ENCODE measurements around the gene PALS2.

The PALS2 gene

DNA sequence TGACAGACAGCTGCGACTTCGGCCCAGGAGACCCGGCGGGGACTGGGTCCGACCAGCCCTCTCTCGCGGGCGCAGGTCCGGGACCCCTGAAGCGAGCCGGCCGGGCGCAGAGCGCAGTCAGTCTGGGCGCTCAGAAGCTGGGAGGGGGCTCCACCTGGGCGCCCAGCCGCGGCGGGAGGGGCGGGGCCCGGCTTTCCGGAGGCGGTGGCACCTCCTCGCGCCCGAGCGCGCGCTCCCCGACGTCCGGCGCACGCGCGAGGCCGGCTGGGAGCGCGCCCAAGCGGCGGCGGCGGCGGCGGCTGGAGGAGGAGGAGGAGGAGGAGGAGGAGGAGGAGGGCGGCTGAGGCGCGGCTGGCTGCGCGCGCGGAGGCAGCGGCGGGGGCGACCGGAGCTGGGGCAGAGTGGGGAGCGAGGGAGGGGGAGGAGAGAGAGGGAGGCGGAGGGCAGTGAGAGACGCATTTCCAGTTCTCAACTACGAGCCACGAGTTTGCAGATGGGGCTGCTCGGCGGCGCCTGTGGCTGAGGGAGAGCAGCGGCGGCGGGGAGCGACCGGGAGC is at the start of gene PALS2:
TSS of gene PALS2 (plus strand) at position 456 of the 557 bp plus-strand sequence. CDS start 50,216 bp downstream, outside the sequence.
- H3K27me3 Mint-ChIP-seq = peaks cover 32% of the 10 kb centered on the region
- peak within 1 kb of the TSS; percentile 86 to 90 for H3K4me3 Mint-ChIP-seq
- peak within 1 kb of the TSS; percentile 68 to 90 for H3K27ac Mint-ChIP-seq
- DNase-seq = peak; percentile 79 to 80
- H3K9me3 Mint-ChIP-seq = no peaks in the 10 kb centered on the region
- ATAC-seq = peak; percentile 72
- peaks cover 23% of the 10 kb centered on the region for H3K4me1 Mint-ChIP-seq

DNA sequence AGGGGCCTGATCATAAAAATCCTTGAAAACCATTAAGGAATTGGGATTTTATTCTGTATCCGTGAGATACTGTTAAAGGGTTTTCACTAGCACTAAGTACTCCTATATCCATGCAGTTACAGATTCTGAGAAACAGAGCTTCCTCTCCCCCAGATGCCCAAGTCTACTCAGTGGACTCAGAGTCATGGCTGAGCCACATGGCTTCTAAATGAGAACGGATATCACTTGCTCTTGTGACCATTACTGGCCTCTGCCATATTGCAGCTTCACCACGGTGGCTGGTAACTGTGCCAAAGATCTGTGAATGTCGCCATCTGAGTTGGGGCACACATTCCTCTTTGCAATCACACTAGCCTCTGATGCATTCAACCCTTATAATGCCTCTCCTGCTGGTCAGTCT is 42.0 kb upstream of the PALS2 start:
- H3K27me3 Mint-ChIP-seq = peaks cover 8% of the 10 kb centered on the region
- DNase-seq = no peak
- H3K4me1 Mint-ChIP-seq = no peaks in the 10 kb centered on the region
- no peak overlapping the region for H3K27ac Mint-ChIP-seq
- H3K9me3 Mint-ChIP-seq = no peaks in the 10 kb centered on the region
- H3K4me3 Mint-ChIP-seq = no peak overlapping the region
- no peak for ATAC-seq

GRCh38 chr7:24536682-24537081 is 36.6 kb upstream of the PALS2 start:
- H3K27ac Mint-ChIP-seq = no peak overlapping the region
- H3K4me3 Mint-ChIP-seq = no peak overlapping the region
- no peak for ATAC-seq
- H3K9me3 Mint-ChIP-seq = no peaks in the 10 kb centered on the region
- H3K27me3 Mint-ChIP-seq = peaks cover under 1% of the 10 kb centered on the region
- DNase-seq = no peak
- no peaks in the 10 kb centered on the region for H3K4me1 Mint-ChIP-seq

DNA sequence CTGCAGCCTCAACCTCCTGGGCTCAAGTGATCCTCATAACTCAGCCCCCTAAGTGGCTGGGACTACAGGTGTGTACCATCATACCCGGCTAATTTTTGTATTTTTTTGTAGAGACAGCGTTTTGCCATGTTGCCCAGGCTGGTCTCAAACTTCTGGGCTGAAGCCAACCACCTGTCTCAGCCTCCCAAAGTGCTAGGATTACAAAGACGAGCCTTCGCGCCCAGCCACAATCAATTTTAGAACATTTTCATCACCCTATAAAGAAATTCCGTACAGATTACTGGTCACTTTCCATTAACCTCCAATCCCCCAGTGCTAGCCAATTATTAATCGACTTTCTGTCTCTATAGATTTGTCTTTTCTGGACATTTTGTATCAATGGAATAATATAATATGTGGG is 32.3 kb upstream of the PALS2 start:
- H3K9me3 Mint-ChIP-seq = no peaks in the 10 kb centered on the region
- H3K27ac Mint-ChIP-seq = no peak overlapping the region
- DNase-seq (no peak), ATAC-seq (no peak)
- H3K4me3 Mint-ChIP-seq = no peak overlapping the region
- H3K4me1 Mint-ChIP-seq = no peaks in the 10 kb centered on the region
- no peaks in the 10 kb centered on the region for H3K27me3 Mint-ChIP-seq

GRCh38 chr7:24545215-24545614 is 28.0 kb upstream of the PALS2 start:
- peaks cover 7% of the 10 kb centered on the region for H3K27me3 Mint-ChIP-seq
- no peak overlapping the region for H3K27ac Mint-ChIP-seq
- H3K9me3 Mint-ChIP-seq = no peaks in the 10 kb centered on the region
- no peak for ATAC-seq
- no peaks in the 10 kb centered on the region for H3K4me1 Mint-ChIP-seq
- H3K4me3 Mint-ChIP-seq = no peak overlapping the region
- DNase-seq = no peak

DNA sequence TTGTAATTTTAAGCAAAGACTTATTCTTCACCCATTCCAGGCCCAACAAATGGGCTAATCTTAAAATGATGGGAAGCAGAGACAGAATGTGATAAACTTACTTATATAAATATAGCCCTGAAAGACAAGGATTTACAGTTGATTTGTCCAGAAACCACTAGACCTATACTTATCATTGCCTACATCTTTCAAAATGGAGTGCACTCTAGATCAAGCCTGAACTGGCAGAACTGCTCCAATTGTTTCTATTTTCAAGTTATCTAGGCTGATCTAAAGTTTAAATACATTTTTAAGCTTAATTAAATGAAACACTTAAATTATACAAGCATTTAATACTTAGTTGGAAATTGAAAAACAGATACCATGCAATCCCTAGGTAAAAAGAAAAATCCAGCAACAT is 24.9 kb upstream of the PALS2 start:
- H3K27me3 Mint-ChIP-seq = peaks cover 7% of the 10 kb centered on the region
- ATAC-seq = no peak
- no peak for DNase-seq

DNA sequence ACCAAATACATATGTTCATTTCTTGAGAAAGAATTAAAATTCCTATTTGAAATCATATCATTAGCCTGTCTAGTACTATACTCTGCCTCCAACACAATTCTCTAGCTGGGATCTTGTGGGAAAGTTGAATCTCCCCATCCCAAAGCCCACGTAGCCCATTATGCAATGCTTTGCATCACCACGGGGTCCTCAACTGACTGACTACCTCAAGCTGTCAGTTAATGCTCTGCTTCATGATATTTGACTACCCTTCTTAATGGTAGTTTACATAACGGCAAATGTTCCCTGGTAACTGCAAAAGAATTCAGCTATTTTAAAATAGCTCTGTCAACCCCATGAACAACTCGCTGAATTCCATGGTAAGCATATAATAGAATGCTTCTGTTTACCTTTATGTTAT is 23.3 kb upstream of the PALS2 start:
- peak overlapping the region in 1 of 2 donors; percentile 80 for H3K27ac Mint-ChIP-seq
- ATAC-seq (no peak), DNase-seq (no peak)
- H3K9me3 Mint-ChIP-seq = no peaks in the 10 kb centered on the region
- H3K27me3 Mint-ChIP-seq = peaks cover 7% of the 10 kb centered on the region
- H3K4me1 Mint-ChIP-seq = no peaks in the 10 kb centered on the region
- no peak overlapping the region for H3K4me3 Mint-ChIP-seq

More for the DNA sequence above, 24.9 kb upstream of the PALS2 start:
- no peaks in the 10 kb centered on the region for H3K9me3 Mint-ChIP-seq
- H3K27ac Mint-ChIP-seq = no peak overlapping the region
- H3K4me3 Mint-ChIP-seq = no peak overlapping the region
- H3K4me1 Mint-ChIP-seq = no peaks in the 10 kb centered on the region

DNA sequence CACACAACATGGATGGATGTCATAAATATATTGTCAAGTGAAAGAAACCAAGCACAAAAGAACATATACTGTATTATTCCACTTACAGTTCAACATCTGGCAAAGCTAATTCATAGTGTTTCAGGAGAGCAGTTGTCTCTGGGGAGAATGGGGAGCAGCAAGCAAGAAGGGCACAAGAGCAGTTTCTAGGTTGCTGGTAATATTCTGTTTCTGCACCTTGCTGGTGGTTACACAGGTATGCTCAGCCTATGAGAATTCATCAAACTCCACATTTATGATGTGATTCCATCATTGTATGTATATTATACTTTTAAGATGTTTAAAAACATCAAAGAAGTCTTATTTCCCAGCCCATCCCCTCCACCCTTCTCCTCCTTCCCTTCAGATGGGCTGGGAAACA is 18.1 kb upstream of the PALS2 start:
- Mint-ChIP-seq H3K4me3 (no peak overlapping the region), H3K4me1 (peaks cover 3% of the 10 kb centered on the region), H3K27me3 (no peaks in the 10 kb centered on the region), H3K27ac (no peak overlapping the region), H3K9me3 (no peaks in the 10 kb centered on the region)
- ATAC-seq (no peak), DNase-seq (no peak)

- Mint-ChIP-seq H3K27ac (no peak overlapping the region), H3K9me3 (no peaks in the 10 kb centered on the region), H3K4me3 (no peak overlapping the region), H3K27me3 (no peaks in the 10 kb centered on the region), H3K4me1 (peaks cover 9% of the 10 kb centered on the region)
- no peak for ATAC-seq
- DNase-seq = no peak
Measured at GRCh38 chr7:24555719-24556118, 17.5 kb upstream of the PALS2 start.

DNA sequence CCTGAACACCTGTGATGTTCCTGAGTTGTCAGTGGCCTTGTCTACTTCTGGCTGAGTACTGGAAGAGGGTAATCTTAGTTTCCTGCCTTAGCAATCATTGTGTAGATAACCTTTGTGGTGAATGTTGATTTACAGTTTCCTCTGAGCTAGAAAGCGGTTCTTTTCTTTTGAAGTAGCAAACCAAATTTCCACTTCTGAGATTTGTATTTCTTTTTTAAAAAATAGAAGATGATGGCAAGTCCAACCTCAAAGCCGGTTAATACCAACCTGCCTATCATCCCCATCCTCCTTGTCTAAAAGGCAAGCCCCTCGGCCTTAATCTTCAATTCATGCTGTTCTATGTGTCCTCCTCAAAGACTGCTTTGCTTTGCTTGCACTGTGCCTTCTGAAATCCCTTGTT is 12.5 kb upstream of the PALS2 start:
- Mint-ChIP-seq H3K27ac (no peak overlapping the region), H3K4me1 (peaks cover 21% of the 10 kb centered on the region), H3K27me3 (no peaks in the 10 kb centered on the region), H3K9me3 (no peaks in the 10 kb centered on the region), H3K4me3 (no peak overlapping the region)
- peak; percentile 83 for ATAC-seq
- no peak for DNase-seq

GRCh38 chr7:24566274-24566673 is 7.0 kb upstream of the PALS2 start:
- DNase-seq (no peak), ATAC-seq (no peak)
- H3K4me3 Mint-ChIP-seq = no peak overlapping the region
- H3K9me3 Mint-ChIP-seq = no peaks in the 10 kb centered on the region
- no peak overlapping the region for H3K27ac Mint-ChIP-seq
- H3K27me3 Mint-ChIP-seq = peaks cover 25% of the 10 kb centered on the region
- peaks cover 7% of the 10 kb centered on the region for H3K4me1 Mint-ChIP-seq

DNA sequence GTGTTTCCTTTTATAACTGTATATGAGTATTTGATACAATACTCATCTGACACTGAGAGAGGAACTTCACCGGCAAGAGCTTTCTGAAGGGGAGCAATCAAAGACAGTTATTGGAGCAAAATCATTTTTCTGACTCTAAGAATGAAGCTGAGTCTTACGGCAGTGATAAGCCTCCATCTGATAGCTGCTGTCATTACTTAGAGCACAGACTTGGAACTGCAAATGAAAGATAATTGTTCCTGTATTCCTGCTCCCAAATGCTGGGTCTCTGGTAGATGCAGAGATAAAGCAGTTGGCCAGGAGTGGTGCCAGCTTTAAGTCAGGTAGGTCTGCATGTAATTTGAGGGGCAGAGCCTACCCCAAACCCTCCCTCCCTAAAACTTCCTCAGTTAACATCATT is 2.3 kb upstream of the PALS2 start:
- H3K4me3 Mint-ChIP-seq = no peak overlapping the region
- no peaks in the 10 kb centered on the region for H3K9me3 Mint-ChIP-seq
- peaks cover 34% of the 10 kb centered on the region for H3K27me3 Mint-ChIP-seq
- no peak overlapping the region for H3K27ac Mint-ChIP-seq
- H3K4me1 Mint-ChIP-seq = peaks cover 16% of the 10 kb centered on the region
- ATAC-seq (no peak), DNase-seq (no peak)

DNA sequence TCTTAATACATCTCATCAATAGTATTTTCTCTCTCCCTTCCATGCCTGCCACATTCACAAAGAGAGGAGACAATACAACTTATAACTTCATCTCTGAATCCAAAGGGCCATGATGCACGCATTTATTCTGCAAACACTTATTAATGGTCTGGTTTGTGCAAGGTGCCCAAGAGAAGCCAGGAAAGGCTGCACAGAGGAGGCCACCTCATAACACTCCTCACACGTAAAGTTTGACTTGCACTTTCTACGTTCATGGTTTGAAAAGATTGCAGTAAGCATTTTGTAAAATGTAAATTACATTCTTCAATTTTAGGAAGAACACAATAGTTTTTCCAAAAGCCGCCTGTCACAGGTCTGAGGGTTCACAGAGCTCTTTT is 1.2 kb upstream of the PALS2 start:
- Mint-ChIP-seq H3K4me3 (peak overlapping the region; percentile 77 to 80), H3K27ac (no peak overlapping the region), H3K4me1 (peaks cover 22% of the 10 kb centered on the region), H3K27me3 (peaks cover 34% of the 10 kb centered on the region), H3K9me3 (no peaks in the 10 kb centered on the region)
- ATAC-seq = peak; percentile 37
- DNase-seq = no peak

DNA sequence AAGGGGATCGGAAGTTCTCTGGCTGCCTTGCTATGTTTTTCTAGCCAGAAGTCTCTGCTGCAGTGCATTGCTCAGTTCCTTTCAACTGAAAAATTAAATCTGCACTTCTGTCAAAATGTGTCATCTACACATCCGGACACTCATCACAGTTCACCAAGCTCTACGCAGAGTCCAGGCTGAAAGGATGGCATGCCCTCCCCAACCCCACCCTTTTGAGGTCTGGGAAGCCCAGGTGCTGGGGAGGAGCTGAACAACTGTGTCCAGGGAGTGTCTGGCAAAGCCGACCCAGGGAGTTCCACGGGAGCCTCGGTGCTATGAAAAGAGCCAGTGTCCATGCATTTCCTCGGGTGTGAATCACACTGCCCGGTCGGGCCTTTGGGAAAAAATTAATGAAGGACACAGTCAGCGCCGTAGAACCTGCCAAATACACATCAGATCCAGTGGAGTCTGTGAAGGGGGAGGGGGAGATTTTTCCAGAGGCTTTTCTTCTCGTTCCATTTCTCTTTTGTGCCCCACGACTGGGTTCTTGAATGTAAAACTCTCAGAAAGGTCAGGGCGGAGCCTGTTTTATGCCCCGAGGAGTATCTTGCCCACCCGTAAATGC is 757 bp upstream of the PALS2 start:
- Mint-ChIP-seq H3K27me3 (peaks cover 34% of the 10 kb centered on the region), H3K27ac (peak overlapping the region; percentile 50 to 55), H3K4me3 (peak overlapping the region; percentile 77 to 80), H3K4me1 (peaks cover 22% of the 10 kb centered on the region), H3K9me3 (no peaks in the 10 kb centered on the region)
- peak; percentile 22 to 24 for DNase-seq
- ATAC-seq = peak; percentile 57

DNA sequence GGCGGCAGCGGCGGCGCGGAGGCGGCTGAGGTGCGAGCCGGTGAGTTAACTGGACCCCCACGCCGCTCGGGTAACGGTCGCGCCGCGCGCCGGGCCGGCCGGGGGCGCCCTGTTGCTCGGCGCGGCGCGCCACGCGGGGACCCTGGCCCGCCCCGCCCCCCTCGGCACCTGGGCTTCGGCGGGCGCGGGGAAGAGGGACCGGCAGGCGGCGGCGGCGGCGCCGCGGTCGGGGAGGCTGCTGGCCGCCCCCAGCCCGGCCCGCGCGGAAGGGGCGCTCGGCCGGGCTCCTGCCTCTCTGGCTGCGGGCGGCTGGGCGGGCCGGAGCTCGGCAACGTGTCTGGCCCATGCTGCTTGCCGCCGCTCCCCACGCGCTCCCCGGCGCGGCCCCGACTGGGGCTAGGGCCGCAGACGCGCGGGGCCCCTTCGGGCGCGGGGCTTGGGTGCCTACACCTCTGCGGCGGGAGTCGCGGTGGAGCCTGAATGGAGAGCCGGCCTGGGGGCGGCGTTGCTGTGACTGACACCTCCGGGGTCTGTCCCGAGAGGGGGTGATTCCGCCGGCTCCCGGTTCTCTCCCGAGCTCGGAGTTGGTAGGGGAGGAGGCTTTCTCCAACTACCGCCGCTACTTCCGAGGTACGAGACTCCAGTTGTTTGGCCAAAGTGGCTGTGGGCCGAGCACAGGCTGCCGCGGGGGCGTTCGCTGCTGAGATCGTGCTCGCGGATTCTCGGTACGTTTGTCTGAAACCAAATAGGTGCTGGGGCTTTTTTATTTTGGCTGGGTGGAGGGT is 494 bp downstream of the PALS2 start:
- peaks cover 26% of the 10 kb centered on the region for H3K27me3 Mint-ChIP-seq
- H3K27ac Mint-ChIP-seq = peak overlapping the region; percentile 8 to 90
- peak overlapping the region; percentile 86 to 90 for H3K4me3 Mint-ChIP-seq
- peaks cover 29% of the 10 kb centered on the region for H3K4me1 Mint-ChIP-seq
- ATAC-seq (peak; percentile 59), DNase-seq (peak; percentile 58)
- no peaks in the 10 kb centered on the region for H3K9me3 Mint-ChIP-seq

GRCh38 chr7:24574386-24574785 is 1.1 kb downstream of the PALS2 start:
- peaks cover 36% of the 10 kb centered on the region for H3K4me1 Mint-ChIP-seq
- ATAC-seq = no peak
- peak overlapping the region; percentile 8 to 90 for H3K27ac Mint-ChIP-seq
- peak overlapping the region; percentile 86 to 90 for H3K4me3 Mint-ChIP-seq
- peaks cover 23% of the 10 kb centered on the region for H3K27me3 Mint-ChIP-seq
- no peaks in the 10 kb centered on the region for H3K9me3 Mint-ChIP-seq
- no peak for DNase-seq

Measured in stimulated activated naive CD8-positive, alpha-beta T cell treated with anti-CD3 and anti-CD28 coated beads, Interleukin-15, amount 100 ng/mL, for 72 hours (primary cell).